GM18858 (cell line): ENCODE results near the gene WDR4.
"Not testable (repeated sequence)": the region's sequence is repeated elsewhere in the genome, so short reads cannot be mapped to it uniquely, and the experiment has no call there.

ENCODE experiments used
- ATAC-seq: cut with Tn5 transposase; IDR thresholded peaks from one replicate; pipeline ENCODE4 v1.9.1; 2021; ENCODE audit not compliant: unreplicated experiment

WDR4 gene

DNA sequence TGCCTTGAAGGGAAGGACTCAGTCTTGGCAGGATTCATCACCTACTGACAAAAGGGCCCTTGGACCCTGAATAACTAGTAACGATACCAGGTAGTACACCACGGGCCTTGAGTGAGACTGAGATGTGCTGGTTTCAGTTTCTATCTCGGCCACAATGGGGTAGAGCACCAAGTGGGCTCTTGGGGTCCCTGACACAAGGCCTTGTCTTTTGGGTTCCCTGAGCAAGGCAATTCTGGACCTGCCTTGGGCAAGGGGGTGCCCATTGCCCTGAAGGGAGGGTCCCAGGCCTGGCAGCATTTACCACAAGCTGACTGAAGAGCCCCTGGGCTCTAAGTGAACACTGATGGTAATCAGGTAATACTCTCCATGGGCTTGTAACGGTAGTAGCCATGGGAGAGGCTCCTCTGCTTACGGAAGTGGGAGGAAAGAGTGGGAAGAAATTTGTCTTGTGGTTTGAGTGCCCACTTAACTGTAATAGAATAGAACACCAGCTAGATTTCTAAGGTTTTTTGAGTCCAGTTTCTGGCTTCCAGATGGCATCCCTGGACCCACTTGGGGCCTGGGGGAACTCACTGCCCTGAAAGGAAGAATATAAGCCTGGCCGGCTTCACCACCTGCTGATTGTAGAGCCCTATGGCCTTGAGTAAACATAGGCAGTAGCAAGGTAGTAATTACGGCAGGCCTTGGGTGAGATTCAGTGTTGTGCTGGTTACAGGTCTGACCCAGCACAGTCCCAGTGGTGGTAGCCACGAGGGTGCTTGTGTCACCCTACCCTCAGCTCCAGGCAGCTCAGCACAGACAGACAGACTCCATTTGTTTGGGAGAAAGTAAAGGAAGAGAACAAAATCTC is 58.5 kb downstream of the WDR4 start:
- ATAC-seq, result no peak

GRCh38 chr21:42819861-42820615 is 59.3 kb downstream of the WDR4 start:
- ATAC-seq, result no peak

DNA sequence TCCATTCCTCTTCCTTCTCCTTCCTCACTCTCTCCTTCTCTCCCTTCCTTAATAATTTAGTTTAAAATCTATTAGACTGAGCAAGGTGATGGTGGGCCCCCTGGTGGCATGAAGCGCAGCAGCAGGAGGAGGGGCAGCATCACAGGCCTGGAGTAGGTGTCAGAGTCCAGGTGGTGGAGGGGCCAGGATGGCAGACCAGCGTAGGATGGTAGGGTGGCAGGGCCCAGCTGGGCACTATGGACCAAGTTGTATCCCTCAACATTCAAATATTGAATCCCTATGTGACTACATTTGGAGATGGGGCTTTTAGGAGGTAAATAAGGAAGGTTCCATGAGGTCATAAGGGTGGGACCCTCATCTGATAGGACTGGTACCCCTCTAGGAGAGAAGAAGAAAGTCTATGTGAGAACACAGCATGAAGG is 61.0 kb downstream of the WDR4 start:
- ATAC-seq, result no peak

- no peak for ATAC-seq
These were observed 64.1 kb downstream of the WDR4 start for GRCh38 chr21:42815217-42815616.

DNA sequence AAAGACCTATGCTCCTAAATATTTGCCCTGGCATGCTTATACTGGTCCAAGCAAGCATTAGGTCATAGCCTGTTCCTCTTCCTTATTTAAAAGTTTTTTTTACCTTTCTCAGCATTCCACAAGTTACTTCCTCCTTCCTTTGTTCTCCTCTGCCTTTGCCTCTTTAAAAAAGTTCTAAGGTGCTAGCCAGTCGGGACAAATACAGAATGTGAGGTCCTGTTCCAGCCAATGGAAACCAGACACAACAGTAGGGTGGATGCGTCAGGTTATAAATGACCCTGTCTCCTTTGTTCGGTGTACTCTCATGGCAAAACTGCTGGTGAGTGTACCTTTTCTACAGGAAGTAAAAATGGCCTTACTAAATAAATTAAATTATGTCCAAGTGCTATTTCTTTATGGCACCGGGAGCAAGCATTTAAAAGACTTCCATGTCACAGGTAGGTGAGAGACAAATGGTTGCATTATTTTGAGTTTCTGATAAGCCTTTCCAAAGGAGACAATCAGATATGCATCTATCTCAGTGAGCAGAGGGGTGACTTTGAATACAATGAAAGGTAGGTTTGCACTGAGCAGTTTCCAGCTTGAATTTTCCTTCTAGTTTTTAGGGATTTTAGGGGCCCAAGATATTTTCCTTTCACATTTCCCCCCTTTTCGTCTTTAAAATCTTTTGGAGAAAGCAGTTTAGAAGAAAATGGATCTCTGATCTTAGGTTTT is 66.7 kb downstream of the WDR4 start:
- not testable (repeated sequence) for ATAC-seq

GRCh38 chr21:42811960-42812359 is 67.4 kb downstream of the WDR4 start:
- ATAC-seq, result no peak

DNA sequence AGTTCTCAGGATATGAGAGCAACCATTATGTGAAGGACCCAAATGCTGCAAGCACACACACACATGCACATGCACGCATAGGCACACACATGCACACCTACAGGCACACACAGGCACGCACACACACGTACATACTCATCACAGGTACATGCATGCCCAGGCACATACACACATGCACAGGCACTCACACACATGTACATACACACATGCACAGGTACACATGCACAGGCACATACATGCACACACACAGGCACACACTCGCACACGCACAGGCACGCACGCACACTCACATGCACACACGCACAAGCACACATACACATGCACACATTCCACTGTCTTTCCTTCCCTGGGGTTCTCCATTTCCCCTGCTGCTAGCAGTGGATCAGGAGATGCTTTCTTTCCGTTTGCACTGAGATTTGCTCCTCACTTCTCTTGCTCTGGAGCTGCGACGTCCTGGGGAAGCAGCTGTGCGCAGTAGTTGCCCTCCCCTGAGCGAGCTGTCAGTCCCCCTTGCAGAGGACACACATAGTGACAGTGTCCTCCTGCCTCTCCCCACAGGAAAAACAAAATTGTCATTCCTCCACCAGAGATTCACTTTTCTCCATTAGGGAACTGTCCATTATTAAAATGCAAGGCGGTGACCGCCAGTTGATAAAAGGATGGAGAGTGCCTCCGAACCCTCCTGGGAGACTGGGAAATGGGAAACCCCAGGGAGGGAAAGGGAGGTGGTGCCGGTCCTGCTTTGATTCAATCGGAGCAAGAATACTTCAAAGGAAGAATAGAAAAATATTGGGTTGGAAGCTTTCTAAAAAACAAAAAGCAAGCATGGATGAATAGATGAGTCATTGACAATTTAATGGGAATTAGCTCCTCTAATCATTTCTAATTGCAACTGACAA is 69.5 kb downstream of the WDR4 start:
- no peak for ATAC-seq

- ATAC-seq, result no peak
These were observed 70.2 kb downstream of the WDR4 start for GRCh38 chr21:42809171-42809570.

DNA sequence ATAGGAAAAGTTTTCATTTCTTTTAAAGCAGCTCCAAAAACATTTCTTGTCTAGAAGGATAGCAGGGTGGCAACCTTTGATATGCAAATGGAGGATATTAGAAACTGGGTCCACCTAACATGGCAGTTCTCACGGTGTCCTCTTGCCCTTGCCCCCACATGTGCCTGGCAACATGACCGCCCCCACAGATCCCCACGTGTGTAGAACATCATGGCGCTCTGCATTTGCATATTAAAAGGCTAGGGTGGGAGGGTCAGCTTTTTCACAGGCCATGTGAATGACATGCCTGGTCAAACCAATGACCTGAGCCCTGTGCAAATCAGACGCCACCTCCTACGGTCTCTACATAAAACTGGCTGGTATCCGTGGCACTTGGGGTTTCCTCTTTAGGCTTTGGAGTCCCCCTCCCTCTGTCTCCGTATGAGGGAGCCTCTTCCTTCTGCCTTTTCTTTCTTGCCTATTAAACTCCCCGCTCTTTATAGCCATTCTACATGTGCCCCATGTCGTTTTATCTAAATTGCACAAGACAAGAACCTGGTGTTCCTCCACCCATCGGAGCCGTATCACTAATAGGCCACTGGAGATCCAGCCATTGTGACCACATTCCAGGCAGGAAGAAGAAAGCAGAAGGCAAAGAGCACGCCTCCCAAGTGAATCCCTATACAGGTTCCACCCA is 71.3 kb downstream of the WDR4 start:
- ATAC-seq, result no peak

GRCh38 chr21:42807293-42807895 is 71.9 kb downstream of the WDR4 start:
- ATAC-seq, result not testable (repeated sequence)

DNA sequence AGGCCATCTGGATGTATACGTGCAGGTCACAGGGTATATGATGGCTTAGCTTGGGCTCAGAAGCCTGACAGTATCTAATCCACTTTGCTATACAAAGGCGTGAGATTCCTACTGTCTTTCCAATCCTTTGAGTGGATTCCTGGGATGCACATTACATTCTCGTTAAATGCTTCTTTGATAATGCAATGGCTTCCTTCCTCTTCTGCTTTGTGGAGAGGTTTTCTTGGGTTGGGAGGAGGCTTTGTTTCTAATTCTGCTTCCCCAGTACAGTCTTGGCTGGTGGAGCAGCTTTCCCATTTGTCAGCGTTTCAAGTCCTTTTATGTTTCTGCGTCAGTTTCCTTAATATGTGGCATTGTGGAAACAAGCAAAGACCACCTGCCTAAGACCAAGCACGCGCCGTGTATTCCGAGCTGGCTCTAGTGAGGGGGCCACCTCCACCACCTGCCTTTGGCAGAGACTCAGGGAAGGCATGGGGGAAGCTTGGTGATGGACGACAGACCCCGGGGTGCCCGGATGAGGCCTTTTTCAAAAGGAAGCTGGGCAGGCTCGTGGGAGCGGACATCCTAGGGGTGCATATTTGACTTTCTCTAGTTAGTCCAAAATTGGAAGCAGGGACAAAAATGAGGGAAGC is 72.7 kb downstream of the WDR4 start:
- no peak for ATAC-seq

GRCh38 chr21:42801616-42802015 is 77.7 kb downstream of the WDR4 start:
- not testable (repeated sequence) for ATAC-seq

DNA sequence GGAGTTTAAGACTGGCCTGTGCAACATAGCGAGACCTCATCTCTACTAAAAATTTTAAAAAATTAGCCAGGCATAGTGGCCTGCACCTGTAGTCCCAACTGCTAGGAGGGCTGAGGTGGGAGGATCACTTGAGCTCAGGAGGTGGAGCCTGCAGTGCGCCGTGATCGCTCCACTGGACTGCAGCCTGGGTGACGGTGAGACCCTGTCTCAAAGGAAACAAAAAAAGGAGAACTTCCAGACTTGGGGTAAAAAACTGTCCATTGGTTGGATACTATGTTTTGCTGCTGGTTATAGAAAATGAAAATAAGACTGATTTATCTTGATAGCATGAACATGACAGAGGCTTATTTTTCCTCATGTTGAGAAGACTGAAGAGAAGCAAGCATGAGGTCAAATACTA is 79.4 kb downstream of the WDR4 start:
- no peak for ATAC-seq

DNA sequence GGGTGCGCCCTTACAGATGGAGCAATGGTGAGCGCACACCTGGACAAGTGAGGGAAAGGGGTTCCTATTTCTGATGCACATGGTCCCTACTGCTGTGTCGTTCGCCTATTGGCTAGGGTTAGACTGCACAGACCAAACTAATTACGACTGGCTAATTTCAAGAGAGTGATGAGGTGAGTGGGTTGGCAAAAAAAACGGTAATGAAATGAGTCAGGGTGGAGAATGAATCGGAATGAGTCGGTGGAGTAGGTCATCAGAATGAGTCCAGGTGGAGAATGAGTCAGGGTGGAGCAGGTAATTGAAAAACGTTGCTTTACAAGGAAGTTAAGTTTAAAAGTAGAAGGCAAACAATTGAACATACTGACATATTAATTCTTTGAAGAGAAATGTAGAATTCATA is 79.8 kb downstream of the WDR4 start:
- ATAC-seq, result peak; percentile 55
